ENCODE results near the gene ZFYVE19.

- no peak for TF ChIP-seq CTCF (IDR thresholded peaks at IDR 0.05)
- TF ChIP-seq POLR2A (IDR thresholded peaks at IDR 0.05), result no peak
- TF ChIP-seq POLR2AphosphoS5 (IDR thresholded peaks at IDR 0.05), result no peak
Measured at GRCh38 chr15:40841741-40842140, 34.9 kb downstream of the ZFYVE19 start.
